A673 (cell line): ENCODE measurements around the gene DLG2. TPM values are rescaled to one million over a fixed set of nuclear protein-coding genes. Genes with fewer than 3 reads are reported as not detected.

ENCODE experiments used
- BruUV-seq: library from RNA; stranded (reverse); fragments of 400-500 nt; replicated peaks from 2 replicates; lab custom pipeline; 2021; lab: Mats Ljungman, UMichigan
- CTCF ChIA-PET: fragments of 300-600 bp; sonication (Branson Sonifier 250); formaldehyde crosslinking; loops from one replicate; lab custom pipeline; 2022; ENCODE audit warnings: antibody characterized with exemption; lab: Charles Lee
- POLR2A ChIA-PET: fragments of 300-600 bp; sonication (Branson Sonifier 250); formaldehyde crosslinking; loops from one replicate; lab custom pipeline; 2022; ENCODE audit warnings: antibody characterized with exemption; ENCODE audit not compliant: low non-redundant PET; lab: Charles Lee
- DNase-seq: peaks from one replicate; pipeline ENCODE4 v3.0.0-alpha.2; 2015; ENCODE audit warnings: low spot score
- H3K27ac ChIP-seq: fragments of 200-600 bp; sonication (generic); 2 replicates; pipeline ENCODE4 v1.5.1; 2016; ENCODE audit warnings: mixed run types, low read depth, mild to moderate bottlenecking, mixed read lengths, antibody characterized with exemption, low read length; ENCODE audit not compliant: poor library complexity, severe bottlenecking
- H3K27me3 ChIP-seq: fragments of 200-600 bp; sonication (generic); replicated peaks from 2 replicates; pipeline ENCODE4 v1.6.1; 2017; ENCODE audit warnings: mixed run types, low read depth, mild to moderate bottlenecking, mixed read lengths, antibody characterized with exemption, low read length; ENCODE audit not compliant: insufficient read depth, poor library complexity
- H3K36me3 ChIP-seq: fragments of 200-600 bp; sonication (generic); 2 replicates; pipeline ENCODE4 v1.6.1; 2016; ENCODE audit warnings: mixed run types, mild to moderate bottlenecking, mixed read lengths, antibody characterized with exemption, low read length; ENCODE audit not compliant: insufficient read depth, poor library complexity, severe bottlenecking
- H3K4me1 ChIP-seq: fragments of 200-600 bp; sonication (generic); 2 replicates; pipeline ENCODE4 v1.6.1; 2017; ENCODE audit warnings: mixed run types, mild to moderate bottlenecking, mixed read lengths, antibody characterized with exemption, low read length; ENCODE audit not compliant: insufficient read depth, poor library complexity, severe bottlenecking
- H3K4me3 ChIP-seq: fragments of 200-600 bp; sonication (generic); 2 replicates; pipeline ENCODE4 v1.5.1; 2016; ENCODE audit warnings: low read depth, mixed run types, mild to moderate bottlenecking, mixed read lengths, low read length; ENCODE audit not compliant: poor library complexity, severe bottlenecking
- H3K9me3 ChIP-seq: fragments of 200-600 bp; sonication (generic); 2 replicates; pipeline ENCODE4 v1.6.1; 2016; ENCODE audit warnings: mixed run types, low read depth, mild to moderate bottlenecking, mixed read lengths, antibody characterized with exemption, low read length; ENCODE audit not compliant: poor library complexity, severe bottlenecking
- EZH2 ChIP-seq: fragments of 200-600 bp; sonication (generic); IDR thresholded peaks from 2 replicates; pipeline ENCODE4 v1.6.1; 2017; ENCODE audit warnings: borderline replicate concordance, low read depth, mild to moderate bottlenecking, mixed read lengths, antibody characterized with exemption, low read length; ENCODE audit not compliant: poor library complexity, severe bottlenecking
- intact Hi-C: fragments of 100-400 bp; cut with micrococcal nuclease; formaldehyde crosslinking; loops from one replicate; pipeline ENCODE4 v1.10.0; 2022; ENCODE audit not compliant: unreplicated experiment
- total RNA-seq: library from RNA; stranded (reverse); gene quantifications from 2 replicates; pipeline ENCODE4 v1.2.3, GENCODE V29; 2021
- TF ChIP-seq, protein P1 (sequence below): fragments of 300-800, 200-600 bp; sonication (generic); conservative IDR thresholded peaks from 2 replicates; pipeline ENCODE4 v1.5.1; 2017; ENCODE audit warnings: low read depth, mild to moderate bottlenecking, antibody characterized with exemption, low read length, moderate library complexity, mixed read lengths

DLG2 gene
- total RNA-seq, 1 experiment from 2014 or later, result 277 TPM

DNA sequence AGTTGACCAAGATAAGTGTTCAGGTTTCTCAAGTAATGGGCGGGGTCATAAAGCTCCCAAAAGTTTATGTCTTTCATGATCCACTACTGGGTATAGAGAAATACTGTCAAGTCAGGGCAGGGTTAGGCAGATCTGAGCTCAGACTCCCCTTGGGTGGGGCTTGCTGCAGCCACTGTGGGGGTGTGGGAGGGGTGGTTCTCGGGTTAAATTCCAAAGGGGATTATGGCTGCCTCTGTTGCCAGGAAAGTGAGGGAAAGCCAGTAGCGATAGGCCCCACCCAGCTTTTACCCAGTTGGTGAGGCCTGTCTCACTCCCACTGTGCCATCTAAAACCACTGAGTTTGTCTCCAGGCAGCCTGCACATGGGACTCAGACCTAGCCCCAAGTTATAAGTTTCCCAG is 37.8 kb downstream of the DLG2 start:
- CTCF ChIA-PET, result interaction anchor here (0.8 kb wide), 1 partner anchor 809 kb away, joined by 19 read pairs; no protein-coding TSS in a partner anchor
- Histone ChIP-seq H3K9me3 (peaks cover 3% of the 10 kb centered on the region), H3K27ac (no peak overlapping the region), H3K36me3 (no peaks in the 10 kb centered on the region), H3K4me3 (no peak overlapping the region), H3K27me3 (no peaks in the 10 kb centered on the region), H3K4me1 (no peaks in the 10 kb centered on the region)
- BruUV-seq, result no TSS peak
- intact Hi-C loops, result loop anchor here (5.0 kb wide), 1 partner anchor 867 kb away; no protein-coding TSS in a partner anchor
- TF ChIP-seq, protein P1, sequence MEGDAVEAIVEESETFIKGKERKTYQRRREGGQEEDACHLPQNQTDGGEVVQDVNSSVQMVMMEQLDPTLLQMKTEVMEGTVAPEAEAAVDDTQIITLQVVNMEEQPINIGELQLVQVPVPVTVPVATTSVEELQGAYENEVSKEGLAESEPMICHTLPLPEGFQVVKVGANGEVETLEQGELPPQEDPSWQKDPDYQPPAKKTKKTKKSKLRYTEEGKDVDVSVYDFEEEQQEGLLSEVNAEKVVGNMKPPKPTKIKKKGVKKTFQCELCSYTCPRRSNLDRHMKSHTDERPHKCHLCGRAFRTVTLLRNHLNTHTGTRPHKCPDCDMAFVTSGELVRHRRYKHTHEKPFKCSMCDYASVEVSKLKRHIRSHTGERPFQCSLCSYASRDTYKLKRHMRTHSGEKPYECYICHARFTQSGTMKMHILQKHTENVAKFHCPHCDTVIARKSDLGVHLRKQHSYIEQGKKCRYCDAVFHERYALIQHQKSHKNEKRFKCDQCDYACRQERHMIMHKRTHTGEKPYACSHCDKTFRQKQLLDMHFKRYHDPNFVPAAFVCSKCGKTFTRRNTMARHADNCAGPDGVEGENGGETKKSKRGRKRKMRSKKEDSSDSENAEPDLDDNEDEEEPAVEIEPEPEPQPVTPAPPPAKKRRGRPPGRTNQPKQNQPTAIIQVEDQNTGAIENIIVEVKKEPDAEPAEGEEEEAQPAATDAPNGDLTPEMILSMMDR, result no peak
- no peak for TF ChIP-seq EZH2
- peak; percentile 64 for DNase-seq
- POLR2A ChIA-PET, result no interaction called here

DNA sequence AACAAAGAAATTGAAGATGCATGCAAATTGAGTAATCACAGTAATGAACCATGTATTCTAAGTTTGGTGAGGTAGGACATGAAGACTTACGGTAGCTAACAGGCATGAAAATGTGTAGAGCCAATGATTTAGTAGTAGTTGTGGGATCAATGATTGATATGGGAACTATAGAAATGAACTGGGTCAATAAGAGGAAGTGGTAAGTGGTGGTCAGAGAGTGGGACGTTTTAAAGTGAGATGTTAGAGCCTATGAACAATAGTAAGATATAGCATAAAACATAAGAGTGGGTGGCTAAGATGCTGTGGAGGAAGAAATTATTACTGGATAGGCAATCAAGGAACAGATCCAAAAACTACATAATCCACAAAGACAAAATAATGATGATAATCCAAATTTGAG is 45.0 kb downstream of the DLG2 start:
- DNase-seq, result no peak
- ChIA-PET POLR2A (no interaction called here), CTCF (no interaction called here)
- Histone ChIP-seq H3K4me1 (no peaks in the 10 kb centered on the region), H3K27ac (no peak overlapping the region), H3K27me3 (no peaks in the 10 kb centered on the region), H3K4me3 (no peak overlapping the region), H3K36me3 (no peaks in the 10 kb centered on the region), H3K9me3 (no peaks in the 10 kb centered on the region)
- no peak for TF ChIP-seq EZH2
- TF ChIP-seq, protein P1, result no peak
- BruUV-seq, result no TSS peak
- intact Hi-C loops, result no loop called here

DNA sequence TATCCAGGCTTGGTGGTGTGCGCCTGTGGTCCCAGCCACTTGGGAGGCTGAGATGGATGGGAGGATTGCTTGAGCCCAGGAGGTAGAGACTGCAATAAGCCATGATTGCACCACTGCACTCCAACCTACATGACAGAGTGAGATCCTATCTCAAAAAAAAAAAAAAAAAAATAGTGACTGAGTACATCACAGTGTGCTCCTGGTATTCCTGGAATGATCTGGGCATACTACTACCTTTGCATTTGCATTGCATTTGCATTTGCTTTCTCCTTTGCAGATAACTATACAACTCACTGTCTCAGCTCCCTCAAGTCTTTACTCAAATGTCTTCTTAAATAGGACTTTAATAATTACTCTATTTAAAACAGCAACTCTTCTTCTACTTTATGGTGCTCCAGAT is 51.8 kb downstream of the DLG2 start:
- no TSS peak for BruUV-seq
- POLR2A ChIA-PET, result no interaction called here
- H3K36me3 ChIP-seq, result no peaks in the 10 kb centered on the region
- no peaks in the 10 kb centered on the region for H3K9me3 ChIP-seq
- TF ChIP-seq, protein P1, result no peak
- TF ChIP-seq EZH2, result no peak
- no peak for DNase-seq
- CTCF ChIA-PET, result no interaction called here
- no peaks in the 10 kb centered on the region for H3K4me1 ChIP-seq
- peaks cover 3% of the 10 kb centered on the region for H3K27me3 ChIP-seq
- intact Hi-C loops, result no loop called here
- no peak overlapping the region for H3K4me3 ChIP-seq
- no peak overlapping the region for H3K27ac ChIP-seq
